ENCODE results near the gene KRT12. TPM values are rescaled to one million over a fixed set of nuclear protein-coding genes. Genes with fewer than 3 reads are reported as not detected.
A peak's percentile ranks its signal among the peaks of the same experiment; 100 is the strongest.

Gene KRT12
- total and polyA plus RNA-seq, 2 of the 4 experiments (the other 2 are of a cell fraction): not detected

DNA sequence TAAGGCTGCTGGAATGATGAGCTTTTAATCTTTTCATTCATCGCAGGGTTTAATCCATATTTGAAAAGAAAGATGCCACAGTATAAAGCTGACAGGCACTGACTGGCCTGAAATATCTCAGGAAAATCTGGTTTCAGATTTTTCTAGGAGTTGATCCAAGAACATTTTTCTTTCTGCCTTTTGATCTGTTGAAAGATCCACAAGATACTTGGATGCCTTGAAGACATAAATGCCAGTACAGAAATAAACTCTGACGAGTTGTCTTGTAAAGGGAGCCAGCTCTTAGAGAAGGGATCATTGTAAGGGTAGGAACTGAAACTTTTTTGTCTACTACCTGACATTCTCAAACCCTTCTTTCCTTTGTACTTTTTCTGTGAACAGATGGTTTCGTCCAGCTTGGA is 43.4 kb upstream of the KRT12 start:
- H2BK120ac ChIP-seq (ENCODE audit: low read depth, low read length): peak overlapping the region; percentile 91
- H4K8ac ChIP-seq (ENCODE audit: low read depth in 2 of 2, low read length in 2 of 2): peak overlapping the region; percentile 77 to 92
- H3K4me2 ChIP-seq (ENCODE audit: low read depth, low read length): peak overlapping the region; percentile 66
- peak overlapping the region; percentile 69 for H3K56ac ChIP-seq (ENCODE audit: extremely low read depth, insufficient read depth, low read length)
- H3K9me1 ChIP-seq (ENCODE audit: insufficient read depth, low read length): 0 out of 2 replicates have a peak, but pooled peaks cover 5% of the 10 kb centered on the region
- H3K27ac ChIP-seq (ENCODE audit: insufficient read depth, low read length): peak overlapping the region; percentile 93
- peaks cover 10% of the 10 kb centered on the region for H3K4me1 ChIP-seq (ENCODE audit: control insufficient read depth, insufficient read depth, low read length)
- no peaks in the 10 kb centered on the region for H3K9me3 ChIP-seq (ENCODE audit: control insufficient read depth, insufficient read depth, low read length)
- peak overlapping the region; percentile 47 for H3K14ac ChIP-seq (replicated peaks; ENCODE audit: low read depth, low read length)
- peak overlapping the region; percentile 89 for H2AK5ac ChIP-seq (ENCODE audit: low read depth, low read length)
- BruUV-seq (replicated peaks): no TSS peak
- peak overlapping the region; percentile 99 for H4K5ac ChIP-seq (ENCODE audit: low read depth, low read length)
- no peaks in the 10 kb centered on the region for H3K79me1 ChIP-seq (ENCODE audit: low read depth in 1 of 2, low read length in 2 of 2)
- peak overlapping the region; percentile 84 for H3K23ac ChIP-seq (ENCODE audit: low read depth, low read length)
- intact Hi-C loops (cut with micrococcal nuclease) (no loop called here), dilution Hi-C loops (cut with HindIII; ENCODE audit: low sequenced_read_pairs, unreplicated experiment) (no loop called here), in situ Hi-C loops (cut with MboI; ENCODE audit: low sequenced_read_pairs) (no loop called here)
- TF ChIP-seq RCOR1 (IDR thresholded peaks at IDR 0.05; ENCODE audit: insufficient replicate concordance, low read length) (no peak), MAZ (IDR thresholded peaks at IDR 0.05; ENCODE audit: borderline replicate concordance, low read depth, low read length) (no peak), FOS (IDR thresholded peaks at IDR 0.05; ENCODE audit: low read depth, low read length) (no peak), RAD21 (IDR thresholded peaks at IDR 0.05; ENCODE audit: low read length) (no peak), CHD1 (IDR thresholded peaks at IDR 0.05; ENCODE audit: low read depth, low read length) (no peak), NFE2L2 (IDR thresholded peaks at IDR 0.05; ENCODE audit: low read depth, low read length) (no peak), SMC3 (IDR thresholded peaks at IDR 0.05; ENCODE audit: low read depth, low read length) (no peak)
- TF ChIP-seq, protein P1, sequence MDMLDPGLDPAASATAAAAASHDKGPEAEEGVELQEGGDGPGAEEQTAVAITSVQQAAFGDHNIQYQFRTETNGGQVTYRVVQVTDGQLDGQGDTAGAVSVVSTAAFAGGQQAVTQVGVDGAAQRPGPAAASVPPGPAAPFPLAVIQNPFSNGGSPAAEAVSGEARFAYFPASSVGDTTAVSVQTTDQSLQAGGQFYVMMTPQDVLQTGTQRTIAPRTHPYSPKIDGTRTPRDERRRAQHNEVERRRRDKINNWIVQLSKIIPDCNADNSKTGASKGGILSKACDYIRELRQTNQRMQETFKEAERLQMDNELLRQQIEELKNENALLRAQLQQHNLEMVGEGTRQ (IDR thresholded peaks at IDR 0.05; ENCODE audit: low read depth, low read length): no peak
- H4K91ac ChIP-seq (ENCODE audit: insufficient read depth, low read depth, low read length): peak overlapping the region; percentile 93
- peak overlapping the region; percentile 79 for H2BK20ac ChIP-seq (ENCODE audit: low read depth, low read length)
- no peaks in the 10 kb centered on the region for H4K20me1 ChIP-seq (ENCODE audit: insufficient read depth, low read length)
- no peak overlapping the region for H2AFZ ChIP-seq (replicated peaks; ENCODE audit: low read length, poor library complexity)
- ChIA-PET POLR2A (ENCODE audit: unreplicated experiment) (interaction anchor here (2.3 kb wide), 1 partner anchor 150 kb away, joined by 12 read pairs; the partner anchor contains the start of gene KRTAP2-3), CTCF (interaction anchor here (1.0 to 2.9 kb wide), 7 partner anchors 54 to 752 kb away, joined by 3 to 8 read pairs (median 3); no protein-coding TSS in a partner anchor)
- H3K18ac ChIP-seq (ENCODE audit: low read depth, low read length): peak overlapping the region; percentile 99
- no peak overlapping the region for H2AK9ac ChIP-seq (replicated peaks; ENCODE audit: low read depth, low read length, poor library complexity)
- WGBS, 2 experiments (ENCODE audit: extremely low coverage in 2 of 2, insufficient read length in 1 of 2): 33% methylated on average over 1 of the region's 3 CpGs; no CpG with 5 or more reads in 1 of the 2 experiments
- H3K27me3 ChIP-seq (ENCODE audit: control insufficient read depth, insufficient read depth, low read length): no peaks in the 10 kb centered on the region
- peak overlapping the region; percentile 51 for H3K9ac ChIP-seq (ENCODE audit: low read depth, low read length)
- no peak overlapping the region for H3K4me3 ChIP-seq (ENCODE audit: insufficient read depth, low read depth, low read length)
- peak; percentile 8 for ATAC-seq (ENCODE audit: low read depth)
- peak overlapping the region; percentile 99 for H2BK5ac ChIP-seq (ENCODE audit: low read depth, low read length, poor library complexity, severe bottlenecking)
- DNase-seq: peak; percentile 55
- peak overlapping the region; percentile 86; the same call in 2 of the 3 replicates for H2BK15ac ChIP-seq (ENCODE audit: low read depth, low read length)
- H3K4ac ChIP-seq (ENCODE audit: low read depth, low read length): peak overlapping the region; percentile 93
- no peaks in the 10 kb centered on the region for H3K36me3 ChIP-seq (ENCODE audit: control insufficient read depth, insufficient read depth, low read length)

All from IMR-90 (cell line).